ENCODE results near the gene C17orf50. TPM values are rescaled to one million over a fixed set of nuclear protein-coding genes. Genes with fewer than 3 reads are reported as not detected.

The C17orf50 gene
- total RNA-seq, 1 donor from 2014 or later: not detected

GRCh38 chr17:35775583-35775982, 14.9 kb downstream of the C17orf50 start:
- peaks cover 0 to 11% (median 2%) of the 10 kb centered on the region in 3 donors for H3K27me3 ChIP-seq (ENCODE audit: control insufficient read depth in 3 of 3, insufficient read depth in 3 of 3, low read length in 3 of 3)

GRCh38 chr17:35778641-35779196, 18.0 kb downstream of the C17orf50 start:
- no peaks in the 10 kb centered on the region for H3K9me3 ChIP-seq (ENCODE audit: control insufficient read depth in 3 of 3, low read length in 3 of 3)
- H3K4me1 ChIP-seq (ENCODE audit: control insufficient read depth in 3 of 3, insufficient read depth in 3 of 3, low read length in 3 of 3): peaks cover 8 to 14% (median 10%) of the 10 kb centered on the region in 3 donors
- peaks cover 2 to 11% (median 5%) of the 10 kb centered on the region in 3 donors for H3K27me3 ChIP-seq (ENCODE audit: control insufficient read depth in 3 of 3, insufficient read depth in 3 of 3, low read length in 3 of 3)
- no peak overlapping the region for H3K4me3 ChIP-seq (ENCODE audit: low read length in 3 of 3)
- no peak overlapping the region for H3K27ac ChIP-seq (ENCODE audit: low read depth, low read length)
- H3K9ac ChIP-seq (ENCODE audit: low read depth in 1 of 3, low read length in 3 of 3): no peak overlapping the region
- no peaks in the 10 kb centered on the region for H3K36me3 ChIP-seq (ENCODE audit: control insufficient read depth in 3 of 3, insufficient read depth in 3 of 3, low read length in 3 of 3)

More at GRCh38 chr17:35775583-35775982, 14.9 kb downstream of the C17orf50 start:
- H3K36me3 ChIP-seq (ENCODE audit: control insufficient read depth in 3 of 3, insufficient read depth in 3 of 3, low read length in 3 of 3): no peaks in the 10 kb centered on the region
- no peak overlapping the region for H3K4me3 ChIP-seq (ENCODE audit: low read length in 3 of 3)
- no peaks in the 10 kb centered on the region for H3K9me3 ChIP-seq (ENCODE audit: control insufficient read depth in 3 of 3, low read length in 3 of 3)
- no peak overlapping the region for H3K9ac ChIP-seq (ENCODE audit: low read depth in 1 of 3, low read length in 3 of 3)
- peaks cover 4 to 11% (median 8%) of the 10 kb centered on the region in 3 donors for H3K4me1 ChIP-seq (ENCODE audit: control insufficient read depth in 3 of 3, insufficient read depth in 3 of 3, low read length in 3 of 3)
- no peak overlapping the region for H3K27ac ChIP-seq (ENCODE audit: low read depth, low read length)

- H3K27ac ChIP-seq (ENCODE audit: low read depth, low read length): no peak overlapping the region
- H3K9ac ChIP-seq (ENCODE audit: low read depth in 1 of 3, low read length in 3 of 3): no peak overlapping the region
- peaks cover 7 to 11% (median 9%) of the 10 kb centered on the region in 3 donors for H3K27me3 ChIP-seq (ENCODE audit: control insufficient read depth in 3 of 3, insufficient read depth in 3 of 3, low read length in 3 of 3)
- H3K36me3 ChIP-seq (ENCODE audit: control insufficient read depth in 3 of 3, insufficient read depth in 3 of 3, low read length in 3 of 3): no peaks in the 10 kb centered on the region
- no peaks in the 10 kb centered on the region for H3K9me3 ChIP-seq (ENCODE audit: control insufficient read depth in 3 of 3, low read length in 3 of 3)
- peaks cover 6 to 10% (median 7%) of the 10 kb centered on the region in 3 donors for H3K4me1 ChIP-seq (ENCODE audit: control insufficient read depth in 3 of 3, insufficient read depth in 3 of 3, low read length in 3 of 3)
- H3K4me3 ChIP-seq (ENCODE audit: low read length in 3 of 3): no peak overlapping the region
These were observed 20.3 kb downstream of the C17orf50 start for GRCh38 chr17:35780950-35781349.

GRCh38 chr17:35784895-35785294, 24.2 kb downstream of the C17orf50 start:
- peaks cover 0 to 12% (median 5%) of the 10 kb centered on the region in 3 donors for H3K27me3 ChIP-seq (ENCODE audit: control insufficient read depth in 3 of 3, insufficient read depth in 3 of 3, low read length in 3 of 3)
- H3K4me1 ChIP-seq (ENCODE audit: control insufficient read depth in 3 of 3, insufficient read depth in 3 of 3, low read length in 3 of 3): peaks cover 6 to 10% (median 9%) of the 10 kb centered on the region in 3 donors
- H3K27ac ChIP-seq (ENCODE audit: low read depth, low read length): no peak overlapping the region
- no peaks in the 10 kb centered on the region for H3K36me3 ChIP-seq (ENCODE audit: control insufficient read depth in 3 of 3, insufficient read depth in 3 of 3, low read length in 3 of 3)
- H3K9ac ChIP-seq (ENCODE audit: low read depth in 1 of 3, low read length in 3 of 3): peak overlapping the region in 1 of 3 donors; percentile 8
- no peak overlapping the region for H3K4me3 ChIP-seq (ENCODE audit: low read length in 3 of 3)
- no peaks in the 10 kb centered on the region for H3K9me3 ChIP-seq (ENCODE audit: control insufficient read depth in 3 of 3, low read length in 3 of 3)

DNA sequence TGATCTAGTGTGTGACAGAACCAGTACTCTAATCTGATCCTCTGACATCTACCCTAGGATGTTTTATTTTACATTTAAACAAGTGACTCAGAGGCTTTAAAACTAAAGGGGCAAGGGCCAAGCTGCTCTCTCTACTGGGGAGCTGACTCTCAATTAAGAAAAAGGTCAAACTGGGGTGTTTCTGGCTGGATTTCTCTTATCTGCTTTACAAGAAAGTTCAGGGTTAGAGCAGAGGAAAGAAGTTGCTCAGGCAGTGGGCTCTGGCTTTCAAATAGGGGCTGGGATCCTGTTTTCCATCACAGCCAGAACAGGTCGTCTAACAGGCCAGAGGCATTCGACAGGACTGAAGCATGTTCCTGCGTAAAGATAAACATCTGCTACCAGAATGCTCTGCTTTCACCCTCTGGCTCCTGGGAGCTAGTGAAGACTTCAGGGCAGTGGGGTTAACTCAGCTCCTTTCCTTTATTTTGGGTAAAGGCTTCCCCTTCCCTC, 26.3 kb downstream of the C17orf50 start:
- no peaks in the 10 kb centered on the region for H3K9me3 ChIP-seq (ENCODE audit: control insufficient read depth in 3 of 3, low read length in 3 of 3)
- H3K9ac ChIP-seq (ENCODE audit: low read depth in 1 of 3, low read length in 3 of 3): no peak overlapping the region
- H3K4me1 ChIP-seq (ENCODE audit: control insufficient read depth in 3 of 3, insufficient read depth in 3 of 3, low read length in 3 of 3): peaks cover 6 to 10% (median 9%) of the 10 kb centered on the region in 3 donors
- H3K36me3 ChIP-seq (ENCODE audit: control insufficient read depth in 3 of 3, insufficient read depth in 3 of 3, low read length in 3 of 3): no peaks in the 10 kb centered on the region
- H3K4me3 ChIP-seq (ENCODE audit: low read length in 3 of 3): no peak overlapping the region
- peaks cover 5 to 13% (median 5%) of the 10 kb centered on the region in 3 donors for H3K27me3 ChIP-seq (ENCODE audit: control insufficient read depth in 3 of 3, insufficient read depth in 3 of 3, low read length in 3 of 3)
- H3K27ac ChIP-seq (ENCODE audit: low read depth, low read length): no peak overlapping the region

DNA sequence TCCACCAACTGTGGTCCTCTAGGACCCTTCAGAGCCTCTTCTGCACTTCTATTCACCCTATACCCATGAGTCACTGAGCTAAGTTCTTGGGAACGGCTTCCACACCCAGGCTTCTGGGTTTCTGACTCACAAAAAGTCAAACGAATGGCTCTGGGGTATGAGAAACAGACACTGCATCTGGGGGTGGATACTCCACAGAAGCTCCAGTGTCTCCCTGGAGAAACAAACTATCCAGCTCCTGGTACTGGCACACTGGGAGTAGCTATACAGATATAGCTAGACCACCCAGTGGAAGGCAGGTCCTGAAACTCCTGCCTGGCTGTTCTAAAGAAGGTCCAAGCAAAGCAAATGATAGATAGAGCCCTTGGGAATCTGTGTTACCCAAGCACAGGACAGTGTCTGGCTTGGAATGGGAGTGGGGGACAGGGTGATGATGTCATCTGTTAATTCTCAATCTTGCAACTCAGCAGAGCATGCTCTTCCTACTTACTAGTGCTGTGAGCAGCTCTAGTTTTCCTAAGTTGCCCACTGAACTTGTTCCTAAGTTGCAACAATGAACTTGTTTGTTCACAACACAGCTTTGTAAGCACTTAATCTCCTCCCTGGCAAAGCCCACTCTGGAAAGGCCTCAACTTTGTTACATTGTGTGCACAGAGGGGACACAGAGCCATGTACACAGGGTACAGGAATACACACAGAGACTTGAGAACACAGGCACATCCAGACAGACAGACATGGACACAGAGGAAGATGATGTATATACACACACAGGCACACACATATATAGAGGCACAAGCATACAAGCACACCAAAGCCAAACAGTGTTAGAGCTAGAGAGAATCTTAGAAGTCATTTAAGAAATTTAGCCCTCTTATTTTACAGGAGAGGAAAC, 28.0 kb downstream of the C17orf50 start:
- Histone ChIP-seq H3K27me3 (ENCODE audit: control insufficient read depth in 3 of 3, insufficient read depth in 3 of 3, low read length in 3 of 3) (peaks cover 9 to 15% (median 10%) of the 10 kb centered on the region in 3 donors), H3K4me1 (ENCODE audit: control insufficient read depth in 3 of 3, insufficient read depth in 3 of 3, low read length in 3 of 3) (peaks cover 3 to 7% (median 5%) of the 10 kb centered on the region in 3 donors), H3K4me3 (ENCODE audit: low read length in 3 of 3) (no peak overlapping the region), H3K27ac (ENCODE audit: low read depth, low read length) (no peak overlapping the region), H3K9me3 (ENCODE audit: control insufficient read depth in 3 of 3, low read length in 3 of 3) (no peaks in the 10 kb centered on the region), H3K36me3 (ENCODE audit: control insufficient read depth in 3 of 3, insufficient read depth in 3 of 3, low read length in 3 of 3) (no peaks in the 10 kb centered on the region), H3K9ac (ENCODE audit: low read depth in 1 of 3, low read length in 3 of 3) (no peak overlapping the region)

DNA sequence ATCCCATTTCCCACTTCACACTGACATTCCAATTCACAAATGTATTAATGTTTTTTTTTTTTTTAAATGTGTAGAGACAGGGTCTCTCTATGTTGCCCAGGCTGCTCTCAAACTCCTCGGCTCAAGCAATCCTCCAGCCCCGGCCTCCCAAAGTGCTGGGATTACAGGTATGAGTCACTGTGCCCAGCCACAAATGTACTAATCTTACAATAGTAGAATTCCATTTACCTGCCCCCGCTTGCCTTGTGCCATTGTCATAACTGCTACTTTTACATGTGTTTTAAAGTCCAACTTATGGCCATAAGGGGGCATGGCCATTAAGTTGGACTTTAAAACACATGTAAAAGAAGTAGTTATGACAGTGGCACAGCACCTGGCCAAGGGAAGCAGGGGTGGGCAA, 30.2 kb downstream of the C17orf50 start:
- Histone ChIP-seq H3K36me3 (ENCODE audit: control insufficient read depth in 3 of 3, insufficient read depth in 3 of 3, low read length in 3 of 3) (no peaks in the 10 kb centered on the region), H3K9me3 (ENCODE audit: control insufficient read depth in 3 of 3, low read length in 3 of 3) (no peaks in the 10 kb centered on the region), H3K4me3 (ENCODE audit: low read length in 3 of 3) (no peak overlapping the region), H3K4me1 (ENCODE audit: control insufficient read depth in 3 of 3, insufficient read depth in 3 of 3, low read length in 3 of 3) (peaks cover 4 to 13% (median 11%) of the 10 kb centered on the region in 3 donors), H3K9ac (ENCODE audit: low read depth in 1 of 3, low read length in 3 of 3) (no peak overlapping the region), H3K27ac (ENCODE audit: low read depth, low read length) (no peak overlapping the region), H3K27me3 (ENCODE audit: control insufficient read depth in 3 of 3, insufficient read depth in 3 of 3, low read length in 3 of 3) (peaks cover 15 to 27% (median 24%) of the 10 kb centered on the region in 3 donors)

GRCh38 chr17:35791681-35792350, 31.1 kb downstream of the C17orf50 start:
- Histone ChIP-seq H3K27ac (ENCODE audit: low read depth, low read length) (no peak overlapping the region), H3K4me1 (ENCODE audit: control insufficient read depth in 3 of 3, insufficient read depth in 3 of 3, low read length in 3 of 3) (peaks cover 6 to 14% (median 13%) of the 10 kb centered on the region in 3 donors), H3K9me3 (ENCODE audit: control insufficient read depth in 3 of 3, low read length in 3 of 3) (no peaks in the 10 kb centered on the region), H3K4me3 (ENCODE audit: low read length in 3 of 3) (no peak overlapping the region), H3K27me3 (ENCODE audit: control insufficient read depth in 3 of 3, insufficient read depth in 3 of 3, low read length in 3 of 3) (peaks cover 24 to 36% (median 29%) of the 10 kb centered on the region in 3 donors), H3K9ac (ENCODE audit: low read depth in 1 of 3, low read length in 3 of 3) (no peak overlapping the region), H3K36me3 (ENCODE audit: control insufficient read depth in 3 of 3, insufficient read depth in 3 of 3, low read length in 3 of 3) (no peaks in the 10 kb centered on the region)

GRCh38 chr17:35793257-35793656, 32.6 kb downstream of the C17orf50 start:
- Histone ChIP-seq H3K27me3 (ENCODE audit: control insufficient read depth in 3 of 3, insufficient read depth in 3 of 3, low read length in 3 of 3) (peaks cover 26 to 50% (median 29%) of the 10 kb centered on the region in 3 donors), H3K9ac (ENCODE audit: low read depth in 1 of 3, low read length in 3 of 3) (peak overlapping the region in 1 of 3 donors; percentile 16), H3K4me3 (ENCODE audit: low read length in 3 of 3) (no peak overlapping the region), H3K9me3 (ENCODE audit: control insufficient read depth in 3 of 3, low read length in 3 of 3) (no peaks in the 10 kb centered on the region), H3K4me1 (ENCODE audit: control insufficient read depth in 3 of 3, insufficient read depth in 3 of 3, low read length in 3 of 3) (peaks cover 6 to 14% (median 13%) of the 10 kb centered on the region in 3 donors), H3K27ac (ENCODE audit: low read depth, low read length) (no peak overlapping the region), H3K36me3 (ENCODE audit: control insufficient read depth in 3 of 3, insufficient read depth in 3 of 3, low read length in 3 of 3) (no peaks in the 10 kb centered on the region)
